Mesodermal cell (in vitro differentiated cells): ENCODE data around the gene TRIP12.
"Not testable (repeated sequence)": the region's sequence is repeated elsewhere in the genome, so short reads cannot be mapped to it uniquely, and the experiment has no call there.

Experiments
- H3K27ac ChIP-seq: 2 replicates; pipeline ENCODE4 v1.7.0; 2013; ENCODE audit warnings: mild to moderate bottlenecking, low read depth, low read length, moderate library complexity; ENCODE audit not compliant: severe bottlenecking
- H3K36me3 ChIP-seq: 2 replicates; pipeline ENCODE4 v1.7.1; 2013; ENCODE audit warnings: mild to moderate bottlenecking, low read length, moderate library complexity; ENCODE audit not compliant: control insufficient read depth, insufficient read depth
- H3K4me1 ChIP-seq: one replicate; pipeline ENCODE4 v1.7.1; 2013; ENCODE audit warnings: mild to moderate bottlenecking, low read length; ENCODE audit not compliant: insufficient read depth, control insufficient read depth, poor library complexity, severe bottlenecking
- H3K4me3 ChIP-seq: 2 replicates; pipeline ENCODE4 v1.7.0; 2013; ENCODE audit warnings: low read length, control low read depth, mild to moderate bottlenecking; ENCODE audit not compliant: insufficient read depth, poor library complexity, severe bottlenecking; ENCODE audit errors: extremely low read depth
- H3K9me3 ChIP-seq: 2 replicates; pipeline ENCODE4 v1.7.1; 2013; ENCODE audit warnings: mild to moderate bottlenecking, low read length, moderate library complexity; ENCODE audit not compliant: control insufficient read depth
- WGBS, 2 experiments: methylation state at CpG; one replicate each; pipeline ENCODE4 v1.1.5; 2013; ENCODE audit warnings: missing lambda C conversion rate in 2 of 2; ENCODE audit not compliant: insufficient coverage in 2 of 2; 5-methylcytosine and 5-hydroxymethylcytosine counted together

TRIP12 gene

DNA sequence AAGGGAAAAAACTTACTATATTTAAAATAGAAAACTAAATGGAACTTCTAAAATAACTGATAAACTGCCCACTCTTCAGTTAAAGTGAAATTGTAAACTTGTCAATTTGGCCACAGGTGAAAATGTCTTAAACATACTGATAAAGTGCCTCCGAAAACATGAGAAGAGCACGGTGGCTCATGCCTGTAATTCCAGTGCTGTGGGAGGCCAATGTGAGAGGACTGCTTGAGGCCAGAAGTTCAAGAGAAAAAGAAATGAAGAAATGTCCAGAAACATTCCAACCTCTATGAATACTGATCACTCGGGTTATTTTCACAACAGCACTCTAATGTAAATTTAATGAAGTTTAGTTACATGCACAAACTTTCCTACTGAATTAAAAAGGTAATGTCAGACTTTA, 144.1 kb downstream of the TRIP12 start:
- Histone ChIP-seq H3K4me3 (no peak overlapping the region), H3K36me3 (peaks cover 61% of the 10 kb centered on the region)
- WGBS, 2 experiments, result 86 to 100% methylated on average over 2 of the region's 3 CpGs

DNA sequence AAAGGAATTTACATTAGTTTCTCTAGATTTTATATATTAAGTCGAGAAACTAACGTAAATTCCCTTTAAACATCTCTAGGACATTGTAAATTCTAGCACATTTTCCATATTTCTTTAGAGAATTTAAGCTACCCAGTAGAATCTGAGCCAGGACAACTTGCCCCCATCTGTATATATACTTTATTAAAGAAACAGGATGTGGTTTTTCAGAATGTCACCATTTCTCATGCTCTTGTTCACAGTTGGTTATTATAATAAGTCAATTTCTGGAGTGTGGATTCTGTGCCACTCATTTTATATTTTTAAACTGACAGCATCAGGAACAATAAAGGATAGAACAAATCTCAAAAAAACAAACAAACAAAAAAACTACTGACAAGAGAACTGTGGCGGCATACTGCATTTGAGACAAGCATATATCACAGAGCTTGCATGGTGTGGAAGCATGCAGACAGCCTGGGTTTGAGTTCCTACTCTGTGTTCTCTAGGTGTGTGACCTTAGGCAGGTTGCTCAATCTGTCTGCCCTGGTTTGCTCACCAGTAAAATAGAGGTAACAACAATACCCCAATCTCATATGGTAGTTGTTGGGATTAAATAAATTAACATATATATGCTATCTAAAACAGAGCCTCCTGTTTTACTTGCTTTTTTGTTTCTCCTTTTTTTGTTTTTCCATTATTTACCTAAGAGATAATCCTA, 146.0 kb downstream of the TRIP12 start:
- no peaks in the 10 kb centered on the region for H3K4me1 ChIP-seq
- no peak overlapping the region for H3K27ac ChIP-seq
- no peaks in the 10 kb centered on the region for H3K9me3 ChIP-seq
- WGBS, 2 experiments, result 84% methylated on average over 3 of the region's 3 CpGs; no CpG with 5 or more reads in 1 of the 2 experiments
- H3K36me3 ChIP-seq, result peaks cover 77% of the 10 kb centered on the region
- no peak overlapping the region for H3K4me3 ChIP-seq

More for the DNA sequence above, 144.1 kb downstream of the TRIP12 start:
- Histone ChIP-seq H3K27ac (no peak overlapping the region), H3K9me3 (no peaks in the 10 kb centered on the region), H3K4me1 (peaks cover 6% of the 10 kb centered on the region)

DNA sequence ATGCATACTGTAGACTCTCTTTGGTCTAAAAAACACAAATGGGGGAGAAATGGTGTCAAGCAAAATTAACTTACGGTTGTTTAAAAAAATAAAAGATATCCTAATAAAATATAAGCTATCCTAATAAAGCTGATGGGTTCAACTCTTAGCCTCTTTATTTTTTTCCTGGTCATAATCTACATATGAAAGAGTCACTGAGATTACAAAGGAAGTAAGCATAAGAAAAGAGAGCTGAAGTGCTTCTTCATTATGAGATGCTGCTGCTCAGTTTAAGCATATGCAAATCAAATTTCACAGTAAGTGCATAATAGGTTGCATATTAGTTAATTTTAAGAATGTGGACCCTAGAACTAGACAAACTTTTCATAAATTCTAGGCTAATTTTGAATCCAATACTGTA, 147.6 kb downstream of the TRIP12 start:
- Histone ChIP-seq H3K4me3 (no peak overlapping the region), H3K27ac (no peak overlapping the region), H3K4me1 (no peaks in the 10 kb centered on the region), H3K9me3 (no peaks in the 10 kb centered on the region), H3K36me3 (peaks cover 77% of the 10 kb centered on the region)
- no CpG with 5 or more reads among the region's 1 CpG for WGBS, 2 experiments

DNA sequence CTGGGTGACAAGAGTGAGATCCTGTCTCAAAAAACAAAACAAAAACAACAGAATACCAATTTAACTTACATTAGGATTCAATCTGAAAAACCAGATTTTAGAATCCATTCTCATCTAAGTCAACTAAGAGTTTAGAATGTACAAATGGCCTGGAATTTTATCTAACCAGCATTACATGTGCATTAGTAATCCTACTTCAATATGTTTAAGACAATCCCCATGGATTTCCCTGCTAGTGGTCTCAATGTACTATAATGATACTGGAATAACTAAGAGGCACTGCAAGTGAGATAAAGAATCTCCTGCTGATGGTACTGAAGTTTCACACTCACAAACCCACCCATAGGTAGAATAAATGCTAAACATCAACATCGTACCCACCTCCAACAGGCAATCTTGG, 153.6 kb downstream of the TRIP12 start:
- Histone ChIP-seq H3K27ac (no peak overlapping the region), H3K4me1 (no peaks in the 10 kb centered on the region)

DNA sequence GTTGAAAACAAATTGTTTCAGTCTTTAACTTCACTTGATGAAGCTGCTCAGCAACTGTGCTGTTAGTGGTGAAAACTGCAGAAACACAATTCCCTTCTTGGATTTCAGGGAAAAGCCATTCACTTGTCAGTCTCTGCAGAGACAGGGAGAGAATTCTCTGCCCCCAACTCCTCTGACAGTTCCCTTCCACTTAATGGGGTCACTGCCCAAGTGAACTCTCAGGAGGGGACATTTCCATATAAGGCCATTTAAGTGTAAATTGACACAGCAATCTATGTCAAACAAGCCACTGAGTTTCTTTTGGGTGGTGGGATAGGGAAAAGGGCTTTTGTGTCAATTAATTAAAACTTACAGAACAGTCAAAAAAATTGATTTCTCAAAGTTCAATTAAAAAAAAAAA, 156.1 kb downstream of the TRIP12 start:
- no peaks in the 10 kb centered on the region for H3K4me1 ChIP-seq
- no peak overlapping the region for H3K27ac ChIP-seq
- peaks cover 74% of the 10 kb centered on the region for H3K36me3 ChIP-seq
- H3K4me3 ChIP-seq, result no peak overlapping the region
- H3K9me3 ChIP-seq, result no peaks in the 10 kb centered on the region

More for the DNA sequence above, 153.6 kb downstream of the TRIP12 start:
- 83% methylated on average over 1 of the region's 1 CpG; no CpG with 5 or more reads in 1 of the 2 experiments for WGBS, 2 experiments
- Histone ChIP-seq H3K4me3 (no peak overlapping the region), H3K9me3 (no peaks in the 10 kb centered on the region), H3K36me3 (peaks cover 91% of the 10 kb centered on the region)

DNA sequence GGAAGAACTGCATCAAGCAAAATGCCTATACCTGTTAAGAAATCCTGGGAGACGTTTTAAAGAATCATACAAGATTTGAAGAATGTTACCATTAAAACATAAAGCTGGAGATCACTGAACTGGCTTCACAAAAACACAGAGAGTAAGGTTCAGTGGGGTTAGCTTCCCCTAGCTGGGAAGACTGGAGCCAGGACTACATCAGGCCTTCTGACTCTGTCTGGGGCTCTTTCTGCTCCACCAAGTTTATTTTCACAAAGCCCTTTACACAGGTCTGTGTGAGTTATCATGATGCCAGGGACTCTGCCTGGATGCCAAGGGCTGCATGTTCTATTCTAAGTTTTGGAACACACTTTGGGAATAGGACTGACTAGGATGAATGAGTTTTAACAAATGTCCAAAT, 160.1 kb downstream of the TRIP12 start:
- H3K4me1 ChIP-seq, result no peaks in the 10 kb centered on the region
- H3K4me3 ChIP-seq, result no peak overlapping the region
- 83% methylated on average over 1 of the region's 1 CpG; no CpG with 5 or more reads in 1 of the 2 experiments for WGBS, 2 experiments
- no peak overlapping the region for H3K27ac ChIP-seq
- H3K9me3 ChIP-seq, result no peaks in the 10 kb centered on the region
- peaks cover 55% of the 10 kb centered on the region for H3K36me3 ChIP-seq

DNA sequence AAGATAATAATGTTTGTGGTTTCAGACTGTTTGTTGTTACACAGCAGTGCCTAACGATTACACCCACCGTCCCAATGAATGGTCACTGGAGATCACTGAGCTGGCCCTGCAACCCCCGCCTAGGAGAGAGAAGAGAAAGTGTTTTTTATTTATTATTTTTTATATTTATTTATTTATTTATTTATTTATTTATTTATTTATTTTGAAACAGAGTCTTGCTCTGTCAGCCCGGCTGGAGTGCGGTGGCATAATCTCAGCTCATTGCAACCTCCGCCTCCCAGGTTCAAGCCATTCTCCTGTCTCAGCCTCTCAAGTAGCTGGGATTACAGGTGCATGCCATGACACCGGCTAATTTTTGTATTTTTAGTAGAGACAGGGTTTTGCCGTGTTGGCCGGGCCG, 164.3 kb downstream of the TRIP12 start:
- peaks cover 14% of the 10 kb centered on the region for H3K36me3 ChIP-seq
- H3K4me1 ChIP-seq, H3K27ac ChIP-seq, H3K9me3 ChIP-seq, H3K4me3 ChIP-seq: not testable (repeated sequence)
- WGBS, 2 experiments, result 87 to 88% methylated on average over 4 to 6 of the region's 10 CpGs

DNA sequence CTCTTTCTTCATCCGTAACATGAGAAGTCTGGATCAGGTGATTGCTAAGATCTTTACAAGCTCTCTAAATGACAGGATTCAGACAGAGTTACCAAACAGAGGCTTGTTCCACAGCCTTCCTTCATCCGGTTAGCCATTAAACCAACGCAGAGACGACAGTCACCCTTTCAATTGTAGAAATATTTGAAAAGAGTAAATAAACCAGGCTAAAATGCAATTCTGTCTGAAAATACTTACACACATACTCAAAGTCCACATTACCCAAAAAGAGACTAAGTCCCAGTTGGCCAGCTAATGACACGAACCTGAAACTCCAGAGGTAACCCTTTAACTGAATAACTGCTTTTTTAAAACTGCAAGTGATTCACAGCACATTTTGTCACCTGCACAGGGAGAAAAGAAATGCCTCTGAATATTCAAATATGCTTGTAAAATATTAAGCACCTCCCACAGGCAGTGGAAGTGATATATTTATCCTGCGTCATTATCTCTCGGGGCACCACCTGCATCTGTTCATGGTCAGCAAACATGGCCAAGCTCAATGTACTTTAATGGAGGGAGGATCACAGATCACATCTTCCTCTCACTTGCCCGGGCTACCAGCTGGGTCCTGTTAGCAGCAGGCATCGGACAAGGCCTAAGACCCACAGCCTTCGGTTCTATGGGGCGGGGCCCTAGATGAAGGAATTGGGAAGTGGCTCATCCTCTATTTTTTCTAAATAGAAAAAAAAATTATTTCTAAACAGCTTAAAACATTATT, 168.7 kb downstream of the TRIP12 start:
- WGBS, 2 experiments, result 93 to 94% methylated on average over 3 to 5 of the region's 11 CpGs
- H3K4me1 ChIP-seq, result no peaks in the 10 kb centered on the region
- no peak overlapping the region for H3K27ac ChIP-seq
- peaks cover 4% of the 10 kb centered on the region for H3K36me3 ChIP-seq
- H3K4me3 ChIP-seq, result no peak overlapping the region
- no peaks in the 10 kb centered on the region for H3K9me3 ChIP-seq

DNA sequence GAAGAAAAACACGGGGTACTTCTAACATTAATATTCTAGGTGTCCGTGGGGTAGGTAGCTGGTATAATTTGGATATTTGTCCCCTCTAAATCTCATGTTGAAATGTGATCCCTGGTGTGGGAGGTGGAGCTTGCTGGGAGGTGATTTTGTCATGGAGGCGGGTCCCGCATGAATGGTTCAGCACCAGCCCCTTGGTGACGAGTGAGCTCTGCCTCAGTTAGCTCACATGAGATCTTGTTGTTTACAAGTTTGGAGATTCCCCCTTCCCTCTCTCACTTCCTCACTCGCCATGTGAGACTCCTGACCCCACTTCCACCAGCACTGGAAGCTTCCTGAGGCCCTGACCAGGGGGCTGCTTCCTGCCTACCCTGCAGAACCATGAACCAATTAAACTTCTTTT, 172.0 kb downstream of the TRIP12 start:
- H3K4me3 ChIP-seq, result no peak overlapping the region
- no peaks in the 10 kb centered on the region for H3K9me3 ChIP-seq
- no peak overlapping the region for H3K27ac ChIP-seq
- H3K36me3 ChIP-seq, result no peaks in the 10 kb centered on the region
- no peaks in the 10 kb centered on the region for H3K4me1 ChIP-seq
- WGBS, 2 experiments, result 83 to 100% methylated on average over 1 of the region's 6 CpGs

DNA sequence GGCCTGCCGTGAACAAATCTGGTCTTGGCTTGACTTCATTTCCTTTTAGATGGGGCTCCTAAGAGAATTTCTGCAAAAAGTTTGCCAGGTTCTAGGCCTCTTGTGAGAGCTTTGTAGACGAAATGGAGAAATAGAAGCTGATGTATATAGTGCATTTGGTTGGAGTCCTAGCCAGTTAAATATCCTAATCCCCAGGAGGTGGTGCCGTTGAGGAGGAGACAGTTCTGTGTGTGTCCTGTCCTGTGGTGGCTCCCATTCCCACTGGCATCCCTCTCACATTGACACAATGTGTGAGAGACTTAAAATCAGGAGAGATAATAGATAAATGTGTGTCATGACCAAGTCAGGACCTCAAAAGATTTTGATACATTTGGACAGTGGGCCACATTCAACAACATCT, 172.9 kb downstream of the TRIP12 start:
- no peaks in the 10 kb centered on the region for H3K4me1 ChIP-seq
- no peak overlapping the region for H3K4me3 ChIP-seq
- H3K9me3 ChIP-seq, result no peaks in the 10 kb centered on the region
- 86 to 100% methylated on average over 2 to 3 of the region's 3 CpGs for WGBS, 2 experiments
- no peak overlapping the region for H3K27ac ChIP-seq
- H3K36me3 ChIP-seq, result no peaks in the 10 kb centered on the region

DNA sequence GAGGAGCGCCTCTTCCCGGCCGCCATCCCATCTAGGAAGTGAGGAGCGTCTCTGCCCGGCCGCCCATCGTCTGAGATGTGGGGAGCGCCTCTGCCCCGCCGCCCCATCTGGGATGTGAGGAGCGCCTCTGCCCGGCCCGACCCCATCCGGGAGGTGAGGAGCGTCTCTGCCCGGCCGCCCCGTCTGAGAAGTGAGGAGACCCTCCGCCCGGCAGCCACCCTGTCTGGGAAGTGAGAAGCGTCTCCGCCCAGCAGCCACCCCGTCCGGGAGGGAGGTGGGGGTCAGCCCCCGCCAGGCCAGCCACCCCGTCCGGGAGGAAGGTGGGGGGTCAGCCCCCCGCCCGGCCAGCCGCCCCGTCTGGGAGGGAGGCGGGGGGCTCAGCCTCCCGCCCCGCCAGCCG, 179.1 kb downstream of the TRIP12 start:
- WGBS, 2 experiments, result 98% methylated on average over 7 of the region's 35 CpGs; no CpG with 5 or more reads in 1 of the 2 experiments
- H3K4me1 ChIP-seq, H3K36me3 ChIP-seq, H3K4me3 ChIP-seq, H3K27ac ChIP-seq: not testable (repeated sequence)
- H3K9me3 ChIP-seq, result peaks cover 12% of the 10 kb centered on the region
